DMS 273 (cell line): ENCODE measurements around the gene VSTM2L.
A peak's percentile ranks its signal among the peaks of the same experiment; 100 is the strongest.

Source experiments
- DNase-seq: peaks from one replicate; lab custom pipeline; 2025; ENCODE audit not compliant: unreplicated experiment; lab: John Stamatoyannopoulos, UW

The VSTM2L gene

GRCh38 chr20:37986044-37986858 lies 83.3 kb downstream of the VSTM2L start:
- DNase-seq: no peak

- peak; percentile 56 for DNase-seq
These were observed 84.1 kb downstream of the VSTM2L start for GRCh38 chr20:37986873-37987601.

- DNase-seq: no peak
These were observed 84.8 kb downstream of the VSTM2L start for GRCh38 chr20:37987602-37988290.

GRCh38 chr20:37988306-37988954 lies 85.5 kb downstream of the VSTM2L start:
- peak; percentile 43 for DNase-seq

- peak; percentile 42 for DNase-seq
These were observed 86.8 kb downstream of the VSTM2L start for GRCh38 chr20:37989601-37990295.

- DNase-seq: peak; percentile 66
These were observed 87.7 kb downstream of the VSTM2L start for GRCh38 chr20:37990571-37991151.

GRCh38 chr20:37991157-37991866 lies 88.4 kb downstream of the VSTM2L start:
- peak; percentile 40 for DNase-seq

- DNase-seq: peak; percentile 77
These were observed 89.0 kb downstream of the VSTM2L start for GRCh38 chr20:37991908-37992307.

GRCh38 chr20:37992802-37993409 lies 90.0 kb downstream of the VSTM2L start:
- DNase-seq: peak; percentile 63

- no peak for DNase-seq
These were observed 91.6 kb downstream of the VSTM2L start for GRCh38 chr20:37994512-37994911.
